Neural cell (in vitro differentiated cells): ENCODE results near the gene BCAT1.

Experiments
- EZH2 ChIP-seq: fragments of 200-600, 300-800 bp; shearing (Covaris generic), sonication (generic); IDR thresholded peaks from 2 replicates; pipeline ENCODE4 v1.6.1; 2014; ENCODE audit warnings: antibody characterized with exemption, low read length, borderline replicate concordance, mild to moderate bottlenecking; ENCODE audit not compliant: insufficient read depth, poor library complexity, severe bottlenecking
- POLR2AphosphoS5 ChIP-seq: IDR thresholded peaks from 2 replicates; pipeline ENCODE4 v1.6.1; 2012
- SMC3 ChIP-seq: fragments of 450-650 bp; conservative IDR thresholded peaks from 2 replicates; pipeline ENCODE4 v1.6.1; 2014; ENCODE audit warnings: antibody characterized with exemption, mild to moderate bottlenecking, moderate library complexity; ENCODE audit not compliant: poor library complexity
- TAF1 ChIP-seq: IDR thresholded peaks from 2 replicates; pipeline ENCODE4 v1.6.1; 2012; ENCODE audit warnings: low read depth
- TF ChIP-seq, protein P1 (sequence below): fragments of 450-650 bp; IDR thresholded peaks from 2 replicates; pipeline ENCODE4 v1.5.1; 2014; ENCODE audit warnings: antibody characterized with exemption, mild to moderate bottlenecking, moderate library complexity; ENCODE audit not compliant: poor library complexity, severe bottlenecking
- TF ChIP-seq, protein P2 (sequence below): IDR thresholded peaks from 2 replicates; pipeline ENCODE4 v1.6.1; 2012; ENCODE audit warnings: borderline replicate concordance

DNA sequence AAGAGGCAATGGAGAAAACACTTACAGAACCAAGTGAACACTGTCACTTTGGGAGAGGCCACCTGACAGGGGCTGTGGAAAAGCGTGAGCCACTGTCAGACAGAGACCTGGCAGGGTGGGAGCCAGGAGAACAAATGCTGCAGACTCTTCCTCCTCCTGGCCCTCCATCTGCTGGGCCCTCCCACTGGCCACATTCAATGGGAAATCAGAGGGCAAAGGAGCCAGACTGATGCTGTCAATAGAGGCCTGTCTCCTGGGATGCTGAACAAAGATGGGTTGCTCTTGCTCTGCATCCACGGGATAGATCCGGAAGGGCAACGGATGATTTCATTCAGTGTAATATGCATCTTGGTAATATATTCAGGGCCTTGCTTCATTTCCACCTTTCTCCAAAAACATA, 44.9 kb upstream of the BCAT1 start:
- no peak for TF ChIP-seq POLR2AphosphoS5
- TF ChIP-seq, protein P1, sequence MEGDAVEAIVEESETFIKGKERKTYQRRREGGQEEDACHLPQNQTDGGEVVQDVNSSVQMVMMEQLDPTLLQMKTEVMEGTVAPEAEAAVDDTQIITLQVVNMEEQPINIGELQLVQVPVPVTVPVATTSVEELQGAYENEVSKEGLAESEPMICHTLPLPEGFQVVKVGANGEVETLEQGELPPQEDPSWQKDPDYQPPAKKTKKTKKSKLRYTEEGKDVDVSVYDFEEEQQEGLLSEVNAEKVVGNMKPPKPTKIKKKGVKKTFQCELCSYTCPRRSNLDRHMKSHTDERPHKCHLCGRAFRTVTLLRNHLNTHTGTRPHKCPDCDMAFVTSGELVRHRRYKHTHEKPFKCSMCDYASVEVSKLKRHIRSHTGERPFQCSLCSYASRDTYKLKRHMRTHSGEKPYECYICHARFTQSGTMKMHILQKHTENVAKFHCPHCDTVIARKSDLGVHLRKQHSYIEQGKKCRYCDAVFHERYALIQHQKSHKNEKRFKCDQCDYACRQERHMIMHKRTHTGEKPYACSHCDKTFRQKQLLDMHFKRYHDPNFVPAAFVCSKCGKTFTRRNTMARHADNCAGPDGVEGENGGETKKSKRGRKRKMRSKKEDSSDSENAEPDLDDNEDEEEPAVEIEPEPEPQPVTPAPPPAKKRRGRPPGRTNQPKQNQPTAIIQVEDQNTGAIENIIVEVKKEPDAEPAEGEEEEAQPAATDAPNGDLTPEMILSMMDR, result no peak
- TF ChIP-seq, protein P2, sequence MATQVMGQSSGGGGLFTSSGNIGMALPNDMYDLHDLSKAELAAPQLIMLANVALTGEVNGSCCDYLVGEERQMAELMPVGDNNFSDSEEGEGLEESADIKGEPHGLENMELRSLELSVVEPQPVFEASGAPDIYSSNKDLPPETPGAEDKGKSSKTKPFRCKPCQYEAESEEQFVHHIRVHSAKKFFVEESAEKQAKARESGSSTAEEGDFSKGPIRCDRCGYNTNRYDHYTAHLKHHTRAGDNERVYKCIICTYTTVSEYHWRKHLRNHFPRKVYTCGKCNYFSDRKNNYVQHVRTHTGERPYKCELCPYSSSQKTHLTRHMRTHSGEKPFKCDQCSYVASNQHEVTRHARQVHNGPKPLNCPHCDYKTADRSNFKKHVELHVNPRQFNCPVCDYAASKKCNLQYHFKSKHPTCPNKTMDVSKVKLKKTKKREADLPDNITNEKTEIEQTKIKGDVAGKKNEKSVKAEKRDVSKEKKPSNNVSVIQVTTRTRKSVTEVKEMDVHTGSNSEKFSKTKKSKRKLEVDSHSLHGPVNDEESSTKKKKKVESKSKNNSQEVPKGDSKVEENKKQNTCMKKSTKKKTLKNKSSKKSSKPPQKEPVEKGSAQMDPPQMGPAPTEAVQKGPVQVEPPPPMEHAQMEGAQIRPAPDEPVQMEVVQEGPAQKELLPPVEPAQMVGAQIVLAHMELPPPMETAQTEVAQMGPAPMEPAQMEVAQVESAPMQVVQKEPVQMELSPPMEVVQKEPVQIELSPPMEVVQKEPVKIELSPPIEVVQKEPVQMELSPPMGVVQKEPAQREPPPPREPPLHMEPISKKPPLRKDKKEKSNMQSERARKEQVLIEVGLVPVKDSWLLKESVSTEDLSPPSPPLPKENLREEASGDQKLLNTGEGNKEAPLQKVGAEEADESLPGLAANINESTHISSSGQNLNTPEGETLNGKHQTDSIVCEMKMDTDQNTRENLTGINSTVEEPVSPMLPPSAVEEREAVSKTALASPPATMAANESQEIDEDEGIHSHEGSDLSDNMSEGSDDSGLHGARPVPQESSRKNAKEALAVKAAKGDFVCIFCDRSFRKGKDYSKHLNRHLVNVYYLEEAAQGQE, result no peak
- no peak for TF ChIP-seq TAF1
- TF ChIP-seq EZH2, result no peak
- no peak for TF ChIP-seq SMC3
